ENCODE measurements around the gene SGSM1.

Gene SGSM1

DNA sequence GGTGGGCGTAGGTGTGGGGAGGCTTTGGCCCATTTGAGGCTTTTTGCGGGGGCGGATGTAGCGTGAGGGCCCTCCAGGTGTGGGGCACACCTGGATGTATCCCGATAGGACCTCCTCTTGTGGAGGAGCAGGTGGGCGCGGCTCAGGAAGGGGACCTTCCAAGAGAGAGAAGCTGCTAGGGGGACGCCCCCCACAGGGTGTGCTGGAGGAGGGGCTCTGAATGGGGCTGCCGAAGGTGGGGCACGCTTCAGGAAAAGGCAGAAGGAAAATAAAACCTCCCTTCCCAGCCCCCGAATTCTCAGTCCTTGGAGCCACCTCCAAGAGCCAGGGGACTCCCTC, 621 bp downstream of the SGSM1 start:
- DNase-seq (ENCODE audit: low read depth in 2 of 2) = no peak

- no peak for DNase-seq (ENCODE audit: low read depth in 2 of 2)
Observed at GRCh38 chr22:24807284-24807950, 1.4 kb downstream of the SGSM1 start.

DNA sequence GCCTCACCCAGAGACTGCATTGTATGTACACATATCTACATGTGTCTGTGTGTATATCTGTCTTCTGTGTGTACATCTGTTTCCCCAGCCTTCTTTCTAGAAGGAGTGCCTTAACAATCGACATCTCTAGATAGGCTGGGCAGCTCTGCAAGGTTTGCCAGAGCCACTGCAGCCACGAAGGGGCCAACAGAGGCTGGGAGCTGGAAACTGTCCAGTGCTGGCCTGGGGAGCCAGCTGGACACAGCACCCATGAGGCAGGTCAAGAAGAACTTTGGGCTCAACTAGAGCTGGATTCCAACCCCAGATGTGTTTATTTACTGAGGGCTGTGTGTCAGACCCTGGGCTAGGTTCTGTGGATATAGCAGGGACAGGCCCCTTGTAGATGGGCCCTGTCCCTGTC, 3.3 kb downstream of the SGSM1 start:
- no peak for DNase-seq (ENCODE audit: low read depth in 2 of 2)

DNA sequence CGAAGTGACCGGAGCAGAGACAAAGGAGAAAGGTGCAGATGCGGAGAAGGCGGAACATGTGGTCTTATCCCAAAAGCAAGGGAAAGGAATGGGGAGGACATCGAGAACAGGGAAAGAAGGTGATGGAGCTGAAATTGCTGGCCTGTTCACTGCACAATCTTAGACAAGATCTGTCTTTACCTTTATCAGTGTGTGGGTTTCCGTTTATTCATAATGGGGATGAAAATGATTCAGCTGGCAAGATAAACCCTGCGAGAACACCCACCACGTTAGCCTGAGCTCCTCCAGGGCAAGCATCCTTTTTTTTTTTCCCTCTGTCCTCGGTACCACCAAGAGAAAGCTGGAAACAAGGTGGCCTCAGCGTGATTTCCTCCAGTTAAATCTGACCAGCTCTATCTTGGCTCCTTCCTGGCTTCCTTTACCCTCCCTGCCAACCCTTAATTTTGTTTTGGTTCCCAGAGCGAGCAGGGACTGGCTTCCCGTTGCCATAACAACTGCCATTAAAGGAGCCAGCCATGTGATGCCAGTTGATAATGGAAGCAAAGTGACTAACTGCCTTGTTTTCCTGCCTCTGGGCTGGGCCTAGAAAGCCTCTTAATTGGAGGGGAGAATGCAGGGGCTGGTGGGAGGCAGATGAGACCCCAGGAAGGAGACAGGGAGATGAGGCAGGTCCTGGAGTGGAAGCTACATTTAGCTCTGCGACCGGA, 4.2 kb downstream of the SGSM1 start:
- DNase-seq (ENCODE audit: low read depth in 2 of 2) = no peak

GRCh38 chr22:24812950-24813775, 7.2 kb downstream of the SGSM1 start:
- DNase-seq (ENCODE audit: low read depth in 2 of 2) = no peak

GRCh38 chr22:24813861-24814770, 8.1 kb downstream of the SGSM1 start:
- DNase-seq (ENCODE audit: low read depth in 2 of 2) = no peak

DNA sequence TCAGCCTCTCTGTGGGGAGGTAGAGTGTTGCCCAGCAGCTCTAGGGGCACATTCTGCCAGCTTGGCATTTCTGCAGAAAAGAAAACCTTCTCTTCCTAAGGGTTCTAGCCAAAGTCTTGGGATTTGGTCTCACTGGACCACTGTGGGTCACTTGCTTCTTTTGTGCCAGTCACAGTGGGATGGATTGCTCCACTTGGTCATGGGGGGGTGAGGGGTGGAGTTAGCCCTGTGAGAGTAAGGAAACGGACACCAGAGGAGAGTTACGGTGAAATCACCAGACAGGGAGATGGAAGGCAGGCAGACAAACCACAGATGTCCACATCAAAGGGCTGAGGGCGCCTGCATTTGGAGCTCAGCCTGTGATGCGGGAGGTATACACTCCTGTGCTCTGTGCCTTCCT, 10.8 kb downstream of the SGSM1 start:
- no peak for DNase-seq (ENCODE audit: low read depth in 2 of 2)

DNA sequence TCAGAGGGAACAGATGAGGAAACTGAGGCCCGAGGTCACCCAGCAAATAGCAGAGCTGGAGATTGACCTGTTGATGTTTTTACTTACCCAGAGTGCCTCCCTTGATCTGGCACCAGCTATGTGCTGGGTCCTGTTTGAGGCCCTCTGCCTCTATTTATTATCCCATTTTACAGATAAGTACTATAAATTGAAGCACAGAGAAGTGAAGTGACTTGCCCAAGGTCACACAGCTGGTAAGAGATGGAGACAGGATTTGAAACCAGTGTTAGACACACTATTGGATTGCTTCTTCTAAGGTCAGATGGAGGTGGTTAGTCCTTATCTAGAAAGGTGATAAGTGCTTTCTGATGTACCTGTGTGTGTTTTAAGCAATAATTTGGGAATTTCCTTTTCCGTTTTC, 13.5 kb downstream of the SGSM1 start:
- DNase-seq (ENCODE audit: low read depth in 2 of 2) = no peak

- no peak for DNase-seq (ENCODE audit: low read depth in 2 of 2)
Observed at GRCh38 chr22:24819911-24820461, 14.0 kb downstream of the SGSM1 start.

DNA sequence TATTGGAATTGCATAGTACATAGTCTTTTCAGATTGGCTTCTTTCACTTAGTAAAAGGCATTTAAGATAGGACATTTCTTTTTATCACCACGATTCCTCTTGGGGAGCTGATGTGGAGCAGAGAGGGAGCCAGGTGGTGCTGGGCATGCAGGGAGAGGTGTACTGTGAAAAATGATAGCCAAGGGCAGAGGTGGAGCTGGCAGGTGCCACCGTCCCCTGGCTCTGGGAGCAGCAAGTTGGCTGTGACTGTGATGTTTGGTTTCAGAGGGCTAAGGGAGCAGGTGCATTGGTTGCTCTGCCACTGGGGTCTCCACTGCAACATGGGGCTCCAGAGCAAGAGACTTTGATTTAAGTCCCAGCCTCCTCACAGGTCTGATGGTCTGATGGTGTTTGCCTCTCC, 16.5 kb downstream of the SGSM1 start:
- DNase-seq (ENCODE audit: low read depth in 2 of 2) = no peak

GRCh38 chr22:24823787-24824186, 17.8 kb downstream of the SGSM1 start:
- no peak for DNase-seq (ENCODE audit: low read depth in 2 of 2)

DNA sequence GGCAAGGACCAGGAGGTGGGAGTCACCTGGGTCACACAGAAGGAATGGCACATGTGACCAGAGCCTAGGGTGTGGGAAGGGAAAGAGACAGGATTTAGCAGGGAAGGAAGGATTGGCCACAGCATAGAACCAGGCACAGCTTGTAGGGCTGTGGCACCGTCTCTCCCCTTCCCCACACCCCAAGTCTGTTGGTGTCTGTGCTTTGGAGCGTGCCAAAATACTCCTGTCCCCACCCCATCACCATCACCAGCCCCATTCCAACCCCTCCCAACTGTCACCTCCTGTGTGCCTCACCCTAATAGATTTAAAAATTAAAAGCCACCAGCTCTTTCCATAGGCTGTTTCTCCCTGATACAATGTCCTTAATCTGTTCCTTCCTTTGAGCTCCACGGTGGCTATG, 18.2 kb downstream of the SGSM1 start:
- DNase-seq (ENCODE audit: low read depth in 2 of 2) = no peak

- no peak for DNase-seq (ENCODE audit: low read depth in 2 of 2)
Observed at GRCh38 chr22:24824915-24825314, 18.9 kb downstream of the SGSM1 start.

DNA sequence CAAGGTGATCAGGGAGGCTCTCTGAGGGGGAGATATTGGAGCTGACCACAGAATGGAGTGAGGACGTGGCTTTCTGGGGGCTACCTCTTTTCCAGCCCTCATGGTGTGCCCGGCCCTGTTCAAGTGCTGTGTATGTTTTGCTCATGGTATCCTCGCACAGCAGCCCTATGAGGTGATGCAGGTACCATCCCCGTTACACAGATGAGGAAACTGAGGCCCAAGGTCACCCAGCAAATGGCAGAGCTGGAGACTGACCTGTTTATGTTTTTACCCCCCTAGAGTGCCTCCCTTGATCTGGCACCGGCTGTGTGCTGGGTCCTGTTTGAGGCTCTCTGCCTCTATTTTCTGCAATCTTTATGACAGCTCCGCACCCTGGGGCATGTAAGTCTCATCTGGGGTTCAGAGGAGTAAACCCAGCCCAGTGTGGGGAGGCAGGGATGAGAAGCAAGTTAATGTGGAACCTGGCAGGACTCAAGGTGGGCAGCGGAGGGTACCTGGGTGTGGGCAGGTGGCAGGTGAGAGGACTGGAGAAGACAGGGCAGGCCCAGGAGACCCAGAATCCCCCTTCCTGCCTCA, 20.8 kb downstream of the SGSM1 start:
- DNase-seq (ENCODE audit: low read depth in 2 of 2) = no peak

DNA sequence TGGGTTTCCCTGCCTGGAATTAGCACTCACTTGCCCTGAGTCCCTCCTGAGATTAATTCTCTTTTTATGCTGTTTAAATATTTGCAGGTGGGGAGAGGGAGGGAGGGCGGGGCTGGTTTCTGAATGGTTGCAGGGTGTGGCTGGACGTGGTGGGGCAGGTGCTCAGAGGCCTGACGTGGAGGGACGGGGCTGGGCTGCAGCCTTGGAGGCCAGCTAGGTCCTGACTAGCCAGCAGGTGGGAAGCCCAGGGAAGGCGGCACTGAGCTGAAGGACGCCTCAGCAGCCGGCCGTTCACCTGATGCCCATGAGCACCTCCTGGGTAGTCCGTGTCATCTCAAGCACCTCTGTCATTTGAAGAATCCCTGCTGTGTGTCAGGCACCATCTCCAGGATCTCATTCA, 21.3 kb downstream of the SGSM1 start:
- no peak for DNase-seq (ENCODE audit: low read depth in 2 of 2)

DNA sequence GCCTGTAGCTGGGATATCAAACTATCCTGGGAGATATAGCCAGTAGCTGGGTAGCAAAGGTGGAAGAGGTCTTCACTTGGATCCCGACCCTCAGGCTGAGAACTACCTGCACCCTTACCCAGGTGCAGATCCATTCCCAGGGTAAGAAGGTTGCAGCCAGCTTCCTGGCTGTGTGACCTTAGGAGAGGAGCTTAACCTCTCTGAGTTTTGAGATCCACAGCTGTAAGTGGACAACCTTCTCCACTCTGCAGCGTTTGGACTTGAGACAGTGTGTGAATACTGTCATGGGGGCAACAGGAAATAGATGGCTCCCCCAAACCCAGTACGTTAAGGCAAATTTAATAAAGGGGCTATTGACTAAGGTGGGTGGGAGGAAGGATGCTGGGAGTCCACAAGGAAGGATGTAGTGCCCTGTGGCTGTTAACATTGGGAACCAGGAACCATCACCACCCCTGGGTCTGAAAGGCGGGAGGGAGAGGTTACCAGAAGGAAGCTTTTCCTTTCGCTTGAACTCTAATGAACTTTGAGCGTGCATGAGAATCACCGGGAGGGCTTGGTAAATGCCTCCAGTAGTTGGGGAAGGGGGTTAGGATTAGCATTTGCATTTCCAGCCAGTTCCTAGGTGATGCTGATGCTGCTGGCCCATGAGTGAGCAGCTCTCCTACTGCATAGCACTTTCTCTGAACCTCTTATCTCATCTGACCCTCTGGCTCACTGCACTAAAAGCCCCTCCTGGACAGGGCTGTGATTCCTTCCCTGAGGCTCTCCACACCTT, 24.4 kb downstream of the SGSM1 start:
- DNase-seq (ENCODE audit: low read depth in 2 of 2) = no peak

DNA sequence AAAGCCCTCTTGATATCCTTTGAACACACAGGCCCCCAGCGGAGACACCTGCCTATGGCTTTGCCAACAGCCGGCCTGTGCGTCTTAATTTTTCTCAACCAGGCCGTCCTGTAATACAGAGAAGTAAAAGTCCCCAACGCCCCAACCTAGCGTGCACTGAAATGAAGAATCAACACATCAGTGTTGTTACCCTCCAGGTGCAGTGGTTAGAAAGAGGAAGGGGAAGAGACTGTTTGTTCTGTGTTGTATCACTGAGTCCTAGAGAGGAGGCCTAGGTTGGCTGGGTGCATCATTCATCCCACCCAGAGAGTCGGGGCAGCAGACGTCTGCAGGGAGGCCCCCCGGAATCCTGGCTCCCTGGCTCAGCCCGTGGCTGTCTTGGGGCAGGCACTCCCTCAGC, 25.7 kb downstream of the SGSM1 start:
- DNase-seq (ENCODE audit: low read depth in 2 of 2) = no peak

DNA sequence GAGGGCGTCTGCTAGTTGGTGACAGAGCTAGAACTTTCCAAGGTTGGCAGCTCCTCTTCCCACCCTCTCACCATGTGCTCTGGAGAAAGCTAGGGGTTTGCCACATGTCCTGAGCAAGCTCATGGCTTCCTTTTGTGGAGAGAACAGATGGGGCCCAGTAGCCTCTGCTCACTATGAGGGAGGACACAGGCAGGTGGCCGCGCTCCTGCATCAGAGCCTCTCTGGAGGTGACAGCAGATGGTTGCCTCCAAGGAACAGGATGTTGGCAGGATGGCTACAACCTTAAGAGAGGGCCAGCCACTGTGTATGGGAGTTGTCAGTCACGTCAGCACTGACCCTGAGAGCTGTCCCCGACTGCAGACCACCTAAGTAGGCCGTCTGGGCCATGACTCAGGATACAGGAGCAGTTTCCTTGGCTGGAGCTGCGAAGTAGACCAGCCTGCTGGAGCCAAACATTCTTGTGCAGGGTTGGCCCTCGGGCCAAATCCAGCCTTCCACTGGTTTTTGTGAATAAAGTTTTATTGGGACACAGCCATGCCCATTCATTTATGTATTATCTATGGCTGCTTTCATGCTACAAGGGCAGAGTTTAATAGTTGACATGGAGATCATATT, 28.0 kb downstream of the SGSM1 start:
- DNase-seq (ENCODE audit: low read depth in 2 of 2) = no peak

DNA sequence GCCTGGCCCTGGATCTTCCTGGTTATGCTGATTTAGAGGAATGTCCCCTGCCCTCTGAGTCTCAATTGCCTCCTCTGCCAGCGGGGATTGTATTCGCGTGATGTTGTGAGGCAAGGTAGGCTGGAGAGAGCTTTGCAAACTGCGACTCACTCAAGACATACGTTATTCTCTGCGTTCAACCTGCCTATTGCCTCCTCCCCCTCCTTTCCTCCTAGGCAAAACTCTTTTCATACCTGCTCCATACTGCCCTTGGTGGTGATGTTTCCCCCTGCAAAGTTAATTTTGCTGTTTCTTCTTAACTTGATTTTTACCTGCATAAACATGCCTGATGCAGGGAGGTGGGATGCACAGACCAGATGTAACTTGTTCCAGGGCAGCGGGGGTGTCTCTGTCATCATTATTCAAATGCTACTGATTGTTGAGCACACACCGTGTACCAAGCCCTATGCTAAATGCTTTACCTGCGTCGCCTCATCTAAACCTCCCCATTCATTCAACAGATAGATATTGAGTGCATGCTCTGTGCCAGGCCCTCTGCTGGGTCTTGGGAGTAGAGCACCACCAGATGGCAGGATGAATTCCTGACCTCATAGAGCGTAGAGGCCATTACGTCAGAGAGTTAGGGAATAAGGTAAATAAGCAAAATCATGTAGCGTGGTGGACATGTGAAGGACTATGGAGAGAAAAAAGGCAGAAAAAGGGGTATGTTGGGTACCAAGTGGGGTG, 29.0 kb downstream of the SGSM1 start:
- no peak for DNase-seq (ENCODE audit: low read depth in 2 of 2)
